GM12873 (cell line): ENCODE data around the gene LLPH.
A peak's percentile ranks its signal among the peaks of the same experiment; 100 is the strongest.

Experiments
- TF ChIP-seq, protein P1 (sequence below): IDR thresholded peaks from 2 replicates; pipeline ENCODE4 v1.5.1; 2012; ENCODE audit warnings: low read depth, mild to moderate bottlenecking, moderate library complexity, low read length, control low read depth; ENCODE audit not compliant: insufficient read depth; ENCODE audit errors: missing control alignments

Gene LLPH

GRCh38 chr12:66087365-66087943 lies 43.1 kb downstream of the LLPH start:
- TF ChIP-seq, protein P1, sequence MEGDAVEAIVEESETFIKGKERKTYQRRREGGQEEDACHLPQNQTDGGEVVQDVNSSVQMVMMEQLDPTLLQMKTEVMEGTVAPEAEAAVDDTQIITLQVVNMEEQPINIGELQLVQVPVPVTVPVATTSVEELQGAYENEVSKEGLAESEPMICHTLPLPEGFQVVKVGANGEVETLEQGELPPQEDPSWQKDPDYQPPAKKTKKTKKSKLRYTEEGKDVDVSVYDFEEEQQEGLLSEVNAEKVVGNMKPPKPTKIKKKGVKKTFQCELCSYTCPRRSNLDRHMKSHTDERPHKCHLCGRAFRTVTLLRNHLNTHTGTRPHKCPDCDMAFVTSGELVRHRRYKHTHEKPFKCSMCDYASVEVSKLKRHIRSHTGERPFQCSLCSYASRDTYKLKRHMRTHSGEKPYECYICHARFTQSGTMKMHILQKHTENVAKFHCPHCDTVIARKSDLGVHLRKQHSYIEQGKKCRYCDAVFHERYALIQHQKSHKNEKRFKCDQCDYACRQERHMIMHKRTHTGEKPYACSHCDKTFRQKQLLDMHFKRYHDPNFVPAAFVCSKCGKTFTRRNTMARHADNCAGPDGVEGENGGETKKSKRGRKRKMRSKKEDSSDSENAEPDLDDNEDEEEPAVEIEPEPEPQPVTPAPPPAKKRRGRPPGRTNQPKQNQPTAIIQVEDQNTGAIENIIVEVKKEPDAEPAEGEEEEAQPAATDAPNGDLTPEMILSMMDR, result peak; percentile 78

GRCh38 chr12:66085998-66086397 lies 44.6 kb downstream of the LLPH start:
- TF ChIP-seq, protein P1, result no peak

DNA sequence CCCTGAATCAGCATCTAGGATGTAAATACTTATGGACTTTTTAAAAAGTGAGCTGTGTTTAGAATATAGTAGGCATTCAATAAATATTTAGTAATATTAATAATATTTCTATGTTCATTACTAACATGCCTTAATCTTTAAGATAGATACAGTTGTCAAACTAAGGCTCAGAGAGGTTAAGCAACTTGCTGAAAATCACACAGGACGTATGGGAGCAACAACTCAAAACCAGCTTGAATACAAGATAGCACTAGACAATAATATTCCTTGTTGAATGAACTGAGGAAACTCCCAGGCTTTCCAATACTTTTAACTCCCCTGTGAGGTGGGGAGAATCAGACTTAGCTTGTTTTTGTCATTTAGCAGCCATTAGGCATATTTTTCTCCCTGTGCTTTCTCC lies 45.3 kb downstream of the LLPH start:
- TF ChIP-seq, protein P1, result no peak

DNA sequence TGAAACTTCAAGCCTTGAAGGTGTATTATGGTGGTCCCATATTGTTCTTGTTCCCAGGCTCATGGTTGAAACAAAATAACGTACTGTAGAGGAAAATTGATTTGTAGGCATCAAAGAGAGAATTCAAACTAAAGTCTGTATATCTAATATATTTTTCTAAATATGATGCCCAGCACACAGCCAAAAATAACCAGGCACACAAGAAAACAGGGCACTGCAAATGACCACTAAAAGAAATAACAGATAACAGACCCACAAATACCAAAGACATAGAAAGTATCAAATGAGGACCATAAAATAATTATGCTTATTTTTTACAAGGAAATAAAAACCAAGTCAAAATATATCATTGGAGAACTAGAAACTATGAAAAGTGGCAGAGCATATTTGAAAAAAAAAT lies 46.8 kb downstream of the LLPH start:
- TF ChIP-seq, protein P1, result no peak

DNA sequence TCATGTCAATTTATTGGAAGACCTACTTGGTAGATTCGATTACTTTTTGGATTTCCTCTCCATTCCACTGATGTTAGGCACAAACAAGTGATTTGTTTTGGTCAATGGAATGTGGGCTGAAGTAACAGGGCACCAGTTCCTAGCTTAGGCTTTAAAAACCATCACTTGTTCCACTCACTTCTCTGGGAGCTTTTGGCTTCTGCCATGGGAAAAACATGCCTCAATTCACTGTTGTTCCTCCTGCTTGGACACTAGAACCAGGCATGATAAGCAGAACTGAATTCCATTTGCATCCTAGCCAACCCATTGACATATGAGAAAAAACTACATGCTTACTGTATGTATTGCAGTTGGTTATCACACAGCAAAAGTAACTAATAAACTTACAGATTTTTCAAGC lies 47.8 kb downstream of the LLPH start:
- TF ChIP-seq, protein P1, result no peak

DNA sequence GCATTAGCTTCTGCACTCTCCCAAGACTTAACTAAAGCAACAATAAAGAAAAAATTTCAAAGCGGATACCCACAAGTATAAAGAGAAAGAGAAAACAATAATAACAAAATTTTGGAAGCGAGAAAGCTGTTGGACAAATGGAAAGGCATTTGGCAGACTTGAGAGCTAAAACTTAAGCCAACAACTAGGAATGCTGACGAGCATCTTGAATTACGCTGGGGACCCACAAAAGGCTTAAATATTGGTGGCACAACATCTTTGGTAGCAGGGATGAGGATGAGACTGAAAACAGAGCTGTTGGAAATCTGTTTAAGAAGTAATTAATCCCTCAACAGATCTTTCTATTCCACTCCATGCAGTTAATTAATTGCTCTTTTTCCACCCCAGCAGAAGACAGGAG lies 49.8 kb downstream of the LLPH start:
- TF ChIP-seq, protein P1, result no peak

GRCh38 chr12:66077542-66077941 lies 53.0 kb downstream of the LLPH start:
- TF ChIP-seq, protein P1, result no peak

GRCh38 chr12:66074561-66074960 lies 56.0 kb downstream of the LLPH start:
- TF ChIP-seq, protein P1, result no peak
